GM18526 (cell line): ENCODE measurements around the gene RAB40C.

ENCODE experiments used
- POLR2A ChIP-seq: IDR thresholded peaks from 3 replicates; pipeline ENCODE4 v1.6.1; 2011; ENCODE audit not compliant: insufficient read length; ENCODE audit errors: extremely low read depth

Gene RAB40C

DNA sequence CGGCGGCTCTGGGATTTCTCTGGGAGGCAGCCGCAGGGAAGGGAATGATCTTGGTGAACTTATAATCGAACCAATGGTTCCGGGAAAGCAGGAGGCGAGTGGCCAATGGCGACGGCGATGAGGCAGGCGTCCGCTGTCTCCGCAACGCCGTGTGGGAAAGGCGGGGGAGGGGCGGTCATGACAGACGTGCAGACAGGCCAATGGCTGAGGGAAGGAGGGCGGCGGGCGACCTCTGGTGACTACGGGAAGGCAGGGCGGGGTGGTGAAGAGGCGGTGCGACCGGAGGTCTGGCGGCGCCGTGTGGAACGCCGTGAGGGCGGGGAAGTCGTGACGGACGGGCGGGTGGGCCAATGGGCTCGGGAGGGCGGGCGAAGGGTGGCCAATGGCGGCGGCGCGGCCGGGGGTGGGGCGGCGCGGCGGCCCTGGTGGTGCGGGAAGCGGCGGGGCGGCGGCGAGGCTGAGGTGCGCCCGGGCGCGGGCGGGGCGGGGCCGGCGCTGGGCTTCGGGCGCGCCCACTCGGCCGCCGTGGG lies at the start of gene RAB40C:
Gene RAB40C, plus strand, starts transcription at position 409 of the 530 bp plus-strand sequence. CDS start 226 bp downstream, outside the sequence.
- peak; percentile 45 for TF ChIP-seq POLR2A

- TF ChIP-seq POLR2A = no peak
These were observed 49.1 kb upstream of the RAB40C start for GRCh38 chr16:540645-541340.

DNA sequence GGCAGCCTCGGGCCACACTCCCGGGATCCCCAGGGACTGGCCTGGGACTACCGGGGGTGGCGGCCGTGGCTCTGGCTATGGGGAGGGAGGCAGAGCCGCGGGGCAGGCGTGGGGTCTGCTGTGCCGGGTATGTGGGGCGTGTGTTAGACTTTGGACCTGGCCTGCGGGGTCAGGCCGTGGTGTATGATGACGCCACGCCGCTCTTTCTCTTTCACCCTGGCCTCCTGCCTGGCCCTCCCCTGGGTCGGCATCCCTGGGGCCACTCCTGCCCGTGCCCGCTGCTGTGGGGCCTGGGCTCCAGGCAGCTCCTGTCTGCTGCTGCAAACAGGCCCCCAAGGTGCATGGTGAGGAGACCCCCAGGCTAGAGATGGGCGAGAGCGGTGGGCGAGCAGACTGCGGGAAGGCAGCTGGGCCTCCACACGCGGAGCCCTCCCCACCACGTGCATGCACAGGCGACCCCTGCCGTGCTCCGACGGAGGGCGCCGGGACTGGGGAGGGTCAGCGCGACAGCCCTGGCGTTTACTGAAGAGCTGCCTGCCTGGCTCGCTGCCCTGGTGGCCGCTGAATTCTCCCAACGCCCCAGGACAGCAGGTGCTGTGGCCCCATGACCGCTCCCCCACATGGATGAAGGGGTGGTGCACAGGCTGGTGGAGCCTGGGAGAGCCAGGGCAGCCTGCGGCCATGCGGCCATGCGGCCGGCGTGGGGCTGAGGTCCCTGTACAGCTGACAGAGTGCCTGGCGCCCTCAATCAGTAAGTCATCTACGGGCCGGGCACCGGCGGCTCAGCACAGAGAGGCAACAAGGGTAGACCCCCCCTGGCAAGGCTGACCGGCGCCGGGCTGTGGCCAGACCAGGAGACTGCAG lies 46.3 kb upstream of the RAB40C start:
- no peak for TF ChIP-seq POLR2A

- TF ChIP-seq POLR2A = no peak
These were observed 45.3 kb upstream of the RAB40C start for GRCh38 chr16:544517-544916.

DNA sequence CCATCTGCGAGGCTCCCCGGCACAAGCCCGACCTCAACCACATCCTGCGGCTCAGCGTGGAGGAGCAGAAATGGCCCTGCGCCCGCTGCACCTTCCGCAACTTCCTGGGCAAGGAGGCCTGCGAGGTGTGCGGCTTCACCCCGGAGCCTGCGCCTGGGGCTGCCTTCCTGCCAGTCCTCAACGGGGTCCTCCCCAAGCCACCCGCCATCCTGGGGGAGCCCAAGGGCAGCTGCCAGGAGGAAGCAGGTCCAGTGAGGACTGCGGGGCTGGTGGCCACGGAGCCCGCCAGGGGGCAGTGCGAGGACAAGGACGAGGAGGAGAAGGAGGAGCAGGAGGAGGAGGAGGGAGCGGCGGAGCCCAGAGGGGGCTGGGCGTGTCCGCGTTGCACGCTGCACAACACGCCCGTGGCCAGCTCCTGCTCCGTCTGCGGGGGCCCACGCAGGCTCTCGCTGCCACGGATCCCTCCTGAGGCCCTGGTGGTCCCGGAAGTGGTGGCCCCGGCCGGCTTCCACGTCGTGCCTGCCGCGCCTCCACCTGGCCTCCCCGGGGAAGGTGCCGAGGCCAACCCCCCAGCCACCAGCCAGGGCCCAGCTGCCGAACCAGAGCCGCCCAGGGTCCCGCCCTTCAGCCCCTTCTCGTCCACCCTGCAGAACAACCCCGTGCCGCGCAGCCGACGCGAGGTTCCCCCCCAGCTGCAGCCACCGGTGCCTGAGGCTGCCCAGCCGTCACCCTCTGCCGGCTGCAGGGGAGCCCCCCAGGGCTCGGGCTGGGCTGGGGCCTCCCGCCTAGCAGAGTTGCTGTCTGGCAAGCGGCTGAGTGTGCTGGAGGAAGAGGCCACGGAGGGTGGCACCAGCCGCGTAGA lies 42.7 kb upstream of the RAB40C start:
- no peak for TF ChIP-seq POLR2A

DNA sequence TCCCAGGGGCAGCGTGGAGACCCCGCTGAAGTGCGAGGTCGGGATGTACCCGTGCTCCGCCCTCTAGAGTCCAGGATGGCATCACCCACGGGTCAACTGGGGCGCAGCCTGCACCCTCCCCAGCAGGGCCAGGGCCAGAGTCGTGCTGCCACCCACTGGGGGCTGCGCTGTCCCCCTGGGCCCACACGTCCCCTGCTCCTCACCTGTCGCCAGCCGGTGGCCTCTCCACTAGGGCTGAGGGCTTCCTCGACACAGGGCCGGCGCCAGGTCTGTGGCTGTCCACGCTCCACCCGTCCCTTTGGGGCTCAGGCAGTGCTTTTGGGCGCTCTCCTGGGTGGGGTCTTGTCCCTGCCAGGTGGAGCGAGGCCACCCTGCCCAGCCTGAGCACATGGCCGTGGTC lies 41.3 kb upstream of the RAB40C start:
- no peak for TF ChIP-seq POLR2A

DNA sequence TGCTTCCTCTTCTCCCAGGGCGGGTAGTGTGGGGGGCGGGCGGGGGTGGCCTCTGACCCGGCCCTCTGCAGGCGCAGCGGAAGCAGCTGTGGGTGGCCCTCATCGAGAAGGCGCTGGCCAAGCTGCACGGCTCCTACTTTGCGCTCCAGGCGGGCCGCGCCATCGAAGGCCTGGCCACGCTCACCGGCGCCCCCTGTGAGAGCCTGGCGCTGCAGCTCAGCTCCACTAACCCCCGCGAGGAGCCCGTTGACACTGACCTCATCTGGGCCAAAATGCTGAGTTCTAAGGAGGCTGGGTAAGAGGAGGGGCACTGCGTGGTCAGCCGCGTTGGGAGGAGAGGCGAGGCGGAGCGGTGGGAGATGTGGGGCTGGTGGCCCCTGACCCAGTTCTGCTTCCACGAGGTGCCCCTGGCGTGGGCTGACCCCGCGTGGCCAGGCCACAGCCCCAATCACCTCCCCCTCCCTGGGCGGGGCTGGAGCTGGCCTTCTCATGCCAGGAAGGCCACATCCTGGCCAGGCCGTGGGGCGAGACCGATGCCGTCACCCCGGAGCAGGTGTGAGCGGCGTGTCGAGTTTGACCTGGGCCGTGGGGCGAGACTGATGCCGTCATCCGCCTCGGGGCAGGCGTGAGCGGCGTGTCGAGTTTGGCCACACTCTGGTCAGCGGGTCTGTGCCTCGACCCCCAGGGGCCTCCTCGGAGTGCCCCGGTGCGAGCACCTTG lies 40.2 kb upstream of the RAB40C start:
- no peak for TF ChIP-seq POLR2A

DNA sequence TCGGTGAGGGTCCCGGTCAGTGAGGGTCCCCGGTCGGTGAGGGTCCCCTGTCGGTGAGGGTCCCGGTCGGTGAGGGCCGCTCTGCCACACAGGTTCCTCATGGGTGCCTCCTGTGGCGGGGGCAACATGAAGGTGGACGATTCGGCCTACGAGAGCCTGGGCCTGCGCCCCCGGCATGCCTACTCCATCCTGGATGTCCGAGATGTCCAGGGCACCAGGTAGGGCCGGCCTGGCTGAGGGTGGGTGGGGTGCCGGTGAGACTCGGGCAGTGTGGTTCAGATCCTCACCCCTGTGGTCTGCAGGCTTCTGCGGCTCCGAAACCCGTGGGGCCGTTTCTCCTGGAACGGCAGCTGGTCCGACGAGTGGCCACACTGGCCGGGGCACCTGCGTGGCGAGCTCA lies 38.7 kb upstream of the RAB40C start:
- no peak for TF ChIP-seq POLR2A

DNA sequence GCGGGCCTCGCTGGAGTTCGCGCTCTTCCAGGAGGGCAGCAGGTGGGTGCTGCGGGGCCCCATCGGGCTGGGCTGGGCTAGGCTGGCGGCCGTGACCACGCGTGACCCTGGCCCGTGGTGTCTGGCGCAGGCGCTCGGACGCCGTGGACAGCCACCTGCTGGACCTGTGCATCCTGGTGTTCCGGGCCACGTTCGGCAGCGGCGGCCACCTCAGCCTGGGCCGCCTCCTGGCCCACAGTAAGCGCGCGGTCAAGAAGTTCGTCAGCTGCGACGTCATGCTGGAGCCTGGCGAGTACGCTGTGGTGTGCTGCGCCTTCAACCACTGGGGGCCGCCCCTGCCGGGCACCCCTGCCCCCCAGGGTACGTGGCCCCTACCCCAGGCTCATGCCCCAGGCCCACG lies 37.7 kb upstream of the RAB40C start:
- no peak for TF ChIP-seq POLR2A

GRCh38 chr16:553601-554296 lies 36.1 kb upstream of the RAB40C start:
- TF ChIP-seq POLR2A = no peak

DNA sequence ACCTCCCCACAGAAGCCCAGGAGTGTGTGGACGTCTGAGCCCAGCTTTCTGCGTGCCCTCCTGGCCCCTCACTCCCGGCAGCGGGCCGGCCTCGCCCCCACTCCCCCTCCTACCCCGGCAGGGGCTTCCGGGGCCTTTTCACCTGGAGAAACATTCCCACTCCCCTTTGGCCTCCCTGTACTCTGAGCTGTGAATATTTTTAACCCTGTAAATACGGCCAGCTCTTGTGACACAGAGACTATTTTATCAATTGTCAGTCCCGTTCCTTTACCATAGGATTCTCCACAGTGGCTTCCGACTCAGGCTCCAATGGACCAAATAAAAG lies 35.6 kb upstream of the RAB40C start:
- TF ChIP-seq POLR2A = no peak

- no peak for TF ChIP-seq POLR2A
These were observed 35.1 kb upstream of the RAB40C start for GRCh38 chr16:554640-555365.
